ENCODE measurements around the gene PDXK. TPM values are rescaled to one million over a fixed set of nuclear protein-coding genes. Genes with fewer than 3 reads are reported as not detected.

Gene PDXK
- total and polyA plus RNA-seq, 9 of the 15 experiments (the other 6 are each of a cell fraction or from before 2014, with no cell fraction given), result 5.6 to 162 (median 76.5) TPM

- TF ChIP-seq RNF219 (CRISPR knock-in tag; IDR thresholded peaks at IDR 0.05) (no peak), ZNF174 (CRISPR knock-in tag; IDR thresholded peaks at IDR 0.05) (no peak), CGGBP1 (CRISPR knock-in tag; IDR thresholded peaks at IDR 0.05) (no peak), ZBTB11 (CRISPR knock-in tag; IDR thresholded peaks at IDR 0.05) (peak in 1 of 3 experiments; percentile 79; a peak in 2 of 6 replicates), MAZ (CRISPR knock-in tag; conservative IDR thresholded peaks at IDR 0.05 in 1 of 2, IDR thresholded peaks at IDR 0.05 in 1 of 2) (peak in 1 of 2 experiments; percentile 57; a peak in 1 of 4 replicates), LEF1 (IDR thresholded peaks at IDR 0.05) (peak; percentile 70), DEAF1 (CRISPR knock-in tag; IDR thresholded peaks at IDR 0.05) (no peak), STAT6 (CRISPR knock-in tag; IDR thresholded peaks at IDR 0.05) (no peak), CBFA2T2 (conservative IDR thresholded peaks at IDR 0.05) (0 out of 2 replicates have a peak, but pooled peaks have one; percentile 29), KDM1A (IDR thresholded peaks at IDR 0.05) (peak; percentile 86 to 87), HNRNPK (IDR thresholded peaks at IDR 0.05; ENCODE audit: low read depth, low read length, poor library complexity, severe bottlenecking) (no peak), MEF2D (tag; conservative IDR thresholded peaks at IDR 0.05; ENCODE audit: low read depth) (peak; percentile 69)
Measured at GRCh38 chr21:43767984-43768867, 49.3 kb downstream of the PDXK start (continued).

All from K562 (cell line).